ENCODE measurements around the gene MRPL53.

- no peak for TF ChIP-seq TAF1 (IDR thresholded peaks at IDR 0.05; ENCODE audit: borderline replicate concordance, low read depth, low read length)
- TF ChIP-seq POLR2AphosphoS5 (IDR thresholded peaks at IDR 0.05; ENCODE audit: low read depth, low read length): no peak
- TF ChIP-seq POLR2A (IDR thresholded peaks at IDR 0.05; ENCODE audit: low read depth, low read length): no peak
Observed at GRCh38 chr2:74499940-74500577, 27.6 kb upstream of the MRPL53 start.

All from GM12892 (cell line).